Suprapubic skin (tissue), 4 donors: ENCODE measurements around the gene ITIH1. TPM values are rescaled to one million over a fixed set of nuclear protein-coding genes. Genes with fewer than 3 reads are reported as not detected.

Experiments used
- DNase-seq, 2 donors: peaks; one replicate each; pipeline ENCODE4 v3.0.0-alpha.2; 2019; ENCODE audit warnings: low spot score in 2 of 2
- H3K27ac ChIP-seq: fragments of 200-600 bp; sonication (generic); one replicate; pipeline ENCODE4 v1.5.1; 2019
- H3K27me3 ChIP-seq: fragments of 200-600 bp; sonication (generic); one replicate; pipeline ENCODE4 v1.5.1; 2019
- H3K36me3 ChIP-seq: fragments of 200-600 bp; sonication (generic); one replicate; pipeline ENCODE4 v1.5.1; 2019
- H3K4me1 ChIP-seq: fragments of 200-600 bp; sonication (generic); one replicate; pipeline ENCODE4 v1.5.1; 2019
- H3K4me3 ChIP-seq: fragments of 200-600 bp; sonication (generic); one replicate; pipeline ENCODE4 v1.5.1; 2019; ENCODE audit warnings: mild to moderate bottlenecking
- H3K9me3 ChIP-seq: fragments of 200-600 bp; sonication (generic); one replicate; pipeline ENCODE4 v1.5.1; 2019
- EP300 ChIP-seq: sonication (generic); formaldehyde crosslinking; IDR thresholded peaks from one replicate; pipeline ENCODE4 v1.6.1; 2017; ENCODE audit warnings: antibody characterized with exemption
- POLR2A ChIP-seq, 2 donors: fragments of 450-650 bp; IDR thresholded peaks; one replicate each; pipeline ENCODE4 v1.6.1; 2017; ENCODE audit warnings: antibody characterized with exemption in 2 of 2, mild to moderate bottlenecking in 2 of 2, moderate library complexity in 2 of 2
- POLR2AphosphoS5 ChIP-seq, 3 donors: sonication (generic); formaldehyde crosslinking; IDR thresholded peaks; one replicate each; pipeline ENCODE4 v1.6.1; 2017; ENCODE audit warnings: antibody characterized with exemption in 3 of 3
- WGBS: methylation state at CpG from one replicate; pipeline ENCODE4 v1.1.5; 2018; 5-methylcytosine and 5-hydroxymethylcytosine counted together
- total RNA-seq, 4 donors: library from RNA; depleted of rRNA; stranded (reverse); fragments of >200 nt; gene quantifications; one replicate each; pipeline ENCODE4 v1.1.0, GENCODE V29; 2016
- TF ChIP-seq, protein P1 (sequence below), 2 donors: fragments of 200-600 bp in 1 of 2; fragments of 450-650 bp in 1 of 2; sonication (generic) in 1 of 2; IDR thresholded peaks; one replicate each; pipeline ENCODE4 v1.5.1; 2016 to 2019; ENCODE audit warnings: antibody characterized with exemption in 2 of 2, mild to moderate bottlenecking in 1 of 2, moderate library complexity in 1 of 2

Gene ITIH1
- total RNA-seq, 4 donors from 2014 or later, result 1.5 TPM; not detected in 3

DNA sequence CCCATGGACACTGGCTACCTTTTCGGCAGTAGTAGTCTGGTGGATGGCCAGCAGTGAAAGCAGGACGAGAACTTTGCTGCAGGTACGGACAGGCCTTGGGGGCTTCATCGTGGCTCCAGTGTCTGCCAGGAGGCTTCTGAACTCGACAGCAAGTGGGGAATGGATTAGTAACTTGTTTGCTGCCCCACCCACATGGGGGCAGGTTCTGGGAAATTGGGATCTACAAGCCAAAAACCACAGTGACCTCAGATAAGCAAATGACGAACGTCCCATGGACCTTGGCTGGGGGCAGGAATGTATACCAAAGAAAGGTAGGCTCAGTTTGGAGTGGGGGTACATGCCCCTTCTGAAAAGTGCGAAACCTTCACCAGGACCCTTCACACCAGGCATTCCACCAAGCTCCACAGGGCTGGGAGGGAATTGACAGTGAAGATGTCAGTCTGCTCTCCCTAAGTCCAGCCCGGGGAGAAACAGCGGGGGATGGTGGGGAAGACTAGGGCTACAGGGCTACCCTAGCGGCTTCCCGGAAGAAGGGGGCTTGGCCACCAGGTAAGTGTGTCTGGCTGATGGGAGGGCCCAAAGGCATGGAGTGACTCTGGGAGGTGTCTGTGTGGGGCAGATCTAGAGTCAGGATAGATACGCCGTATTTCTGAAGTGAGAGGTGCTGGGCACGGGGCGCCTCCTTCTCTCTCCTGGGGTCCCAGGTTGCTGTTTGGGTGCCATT lies 53.3 kb downstream of the ITIH1 start, which contains the start of gene ITIH4:
ITIH4 (minus strand) TSS at position 138 of the 724 bp plus-strand sequence; CDS start at position 108, 30 bp downstream.
- Histone ChIP-seq H3K36me3 (peaks cover 8% of the 10 kb centered on the region), H3K9me3 (no peaks in the 10 kb centered on the region), H3K4me3 (no peak within 1 kb of the TSS), H3K27me3 (no peaks in the 10 kb centered on the region), H3K27ac (no peak within 1 kb of the TSS), H3K4me1 (peaks cover 27% of the 10 kb centered on the region)
- WGBS, result 74% methylated on average over 16 of the region's 16 CpGs
- no peak for DNase-seq
- TF ChIP-seq EP300 (no peak), POLR2A (IDR thresholded peaks at IDR 0.05) (no peak), POLR2AphosphoS5 (IDR thresholded peaks at IDR 0.05) (no peak)
- TF ChIP-seq, protein P1, sequence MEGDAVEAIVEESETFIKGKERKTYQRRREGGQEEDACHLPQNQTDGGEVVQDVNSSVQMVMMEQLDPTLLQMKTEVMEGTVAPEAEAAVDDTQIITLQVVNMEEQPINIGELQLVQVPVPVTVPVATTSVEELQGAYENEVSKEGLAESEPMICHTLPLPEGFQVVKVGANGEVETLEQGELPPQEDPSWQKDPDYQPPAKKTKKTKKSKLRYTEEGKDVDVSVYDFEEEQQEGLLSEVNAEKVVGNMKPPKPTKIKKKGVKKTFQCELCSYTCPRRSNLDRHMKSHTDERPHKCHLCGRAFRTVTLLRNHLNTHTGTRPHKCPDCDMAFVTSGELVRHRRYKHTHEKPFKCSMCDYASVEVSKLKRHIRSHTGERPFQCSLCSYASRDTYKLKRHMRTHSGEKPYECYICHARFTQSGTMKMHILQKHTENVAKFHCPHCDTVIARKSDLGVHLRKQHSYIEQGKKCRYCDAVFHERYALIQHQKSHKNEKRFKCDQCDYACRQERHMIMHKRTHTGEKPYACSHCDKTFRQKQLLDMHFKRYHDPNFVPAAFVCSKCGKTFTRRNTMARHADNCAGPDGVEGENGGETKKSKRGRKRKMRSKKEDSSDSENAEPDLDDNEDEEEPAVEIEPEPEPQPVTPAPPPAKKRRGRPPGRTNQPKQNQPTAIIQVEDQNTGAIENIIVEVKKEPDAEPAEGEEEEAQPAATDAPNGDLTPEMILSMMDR (IDR thresholded peaks at IDR 0.05), result no peak

- Histone ChIP-seq H3K27ac (peak overlapping the region; percentile 48), H3K4me3 (no peak overlapping the region), H3K9me3 (no peaks in the 10 kb centered on the region), H3K4me1 (peaks cover 27% of the 10 kb centered on the region), H3K27me3 (no peaks in the 10 kb centered on the region), H3K36me3 (peaks cover 12% of the 10 kb centered on the region)
- DNase-seq, result peak in 1 of 2 donors; percentile 78
- WGBS, result 30% methylated on average over 11 of the region's 21 CpGs
- TF ChIP-seq EP300 (no peak), POLR2AphosphoS5 (IDR thresholded peaks at IDR 0.05) (no peak), POLR2A (IDR thresholded peaks at IDR 0.05) (no peak)
- TF ChIP-seq, protein P1 (IDR thresholded peaks at IDR 0.05), result no peak
Observed at GRCh38 chr3:52831500-52832301, 54.3 kb downstream of the ITIH1 start.

- H3K36me3 ChIP-seq, result peaks cover 16% of the 10 kb centered on the region
- DNase-seq, result no peak
- no peaks in the 10 kb centered on the region for H3K9me3 ChIP-seq
- TF ChIP-seq, protein P1 (IDR thresholded peaks at IDR 0.05), result no peak
- TF ChIP-seq EP300, result no peak
- no peak for TF ChIP-seq POLR2A (IDR thresholded peaks at IDR 0.05)
- TF ChIP-seq POLR2AphosphoS5 (IDR thresholded peaks at IDR 0.05), result no peak
- no peak overlapping the region for H3K27ac ChIP-seq
- no peak overlapping the region for H3K4me3 ChIP-seq
- H3K27me3 ChIP-seq, result no peaks in the 10 kb centered on the region
- WGBS, result 95% methylated on average over 14 of the region's 14 CpGs
- peaks cover 27% of the 10 kb centered on the region for H3K4me1 ChIP-seq
Observed at GRCh38 chr3:52833202-52833601, 55.8 kb downstream of the ITIH1 start.

GRCh38 chr3:52834871-52835501 lies 57.6 kb downstream of the ITIH1 start, which contains the start of gene MUSTN1:
Gene MUSTN1 (minus strand): TSS chr3:52835019. CDS start chr3:52834948, 71 bp downstream.
- H3K4me1 ChIP-seq, result peaks cover 27% of the 10 kb centered on the region
- TF ChIP-seq, protein P1 (IDR thresholded peaks at IDR 0.05), result no peak
- no peak for TF ChIP-seq POLR2AphosphoS5 (IDR thresholded peaks at IDR 0.05)
- no peak for TF ChIP-seq POLR2A (IDR thresholded peaks at IDR 0.05)
- no peak for TF ChIP-seq EP300
- WGBS, result 55% methylated on average over 10 of the region's 11 CpGs
- no peaks in the 10 kb centered on the region for H3K27me3 ChIP-seq
- DNase-seq, result no peak
- H3K9me3 ChIP-seq, result no peaks in the 10 kb centered on the region
- peaks cover 29% of the 10 kb centered on the region for H3K36me3 ChIP-seq
- H3K27ac ChIP-seq, result peak within 1 kb of the TSS; percentile 14
- no peak within 1 kb of the TSS for H3K4me3 ChIP-seq
